GM19463 (cell line): ENCODE results near the gene TMEM135.
"Not testable (repeated sequence)": the region's sequence is repeated elsewhere in the genome, so short reads cannot be mapped to it uniquely, and the experiment has no call there.

Experiments used
- ATAC-seq: cut with Tn5 transposase; IDR thresholded peaks from one replicate; pipeline ENCODE4 v1.9.1; 2021; ENCODE audit warnings: mild to moderate bottlenecking, moderate library complexity; ENCODE audit not compliant: unreplicated experiment

TMEM135 gene

DNA sequence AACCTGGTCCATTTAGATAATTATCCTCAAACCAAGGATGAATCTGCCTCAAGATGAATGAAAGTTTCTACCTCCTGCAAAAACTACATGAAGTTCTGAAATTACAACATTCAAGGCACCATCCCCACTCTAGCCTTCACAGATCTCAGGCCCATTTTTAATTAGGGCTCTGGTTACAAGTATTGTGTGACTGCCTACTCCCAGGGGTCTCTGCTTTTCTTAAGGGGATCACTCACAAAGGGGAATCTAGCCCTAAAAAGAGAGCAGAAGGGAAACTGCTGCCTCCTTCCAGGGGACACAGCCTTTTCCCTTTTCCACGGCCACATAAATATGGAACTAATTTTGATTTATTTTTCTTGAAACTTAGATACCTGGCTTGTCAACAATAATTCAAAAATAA is 17.4 kb upstream of the TMEM135 start:
- ATAC-seq = no peak

DNA sequence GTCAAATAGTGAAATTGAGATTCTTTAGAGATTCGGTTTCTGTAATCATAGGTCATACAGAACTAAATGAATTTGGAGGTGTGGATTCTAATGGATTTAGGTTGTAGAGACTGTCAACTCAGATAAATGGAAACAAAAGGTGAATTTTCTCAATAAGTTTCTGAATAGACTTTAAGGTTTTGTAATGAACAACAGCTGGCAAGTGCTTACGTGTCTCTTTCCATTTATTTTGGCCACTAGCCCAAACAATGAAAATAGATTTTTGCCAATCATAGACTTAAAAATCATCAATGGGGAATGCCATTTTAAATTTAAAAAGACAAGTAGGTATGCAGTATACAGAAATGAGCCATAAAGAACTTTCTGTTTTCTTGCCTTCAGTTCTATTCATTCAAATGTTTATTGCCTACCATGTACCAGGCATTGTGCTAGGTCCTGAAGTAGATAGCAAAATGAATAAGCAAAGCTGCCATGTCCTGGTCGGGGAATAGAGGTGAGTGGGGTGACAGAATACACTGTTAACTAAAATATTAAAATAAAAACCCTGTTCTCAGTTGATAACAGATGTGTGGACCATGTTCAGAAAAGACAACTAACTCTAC is 16.9 kb upstream of the TMEM135 start:
- ATAC-seq = no peak

DNA sequence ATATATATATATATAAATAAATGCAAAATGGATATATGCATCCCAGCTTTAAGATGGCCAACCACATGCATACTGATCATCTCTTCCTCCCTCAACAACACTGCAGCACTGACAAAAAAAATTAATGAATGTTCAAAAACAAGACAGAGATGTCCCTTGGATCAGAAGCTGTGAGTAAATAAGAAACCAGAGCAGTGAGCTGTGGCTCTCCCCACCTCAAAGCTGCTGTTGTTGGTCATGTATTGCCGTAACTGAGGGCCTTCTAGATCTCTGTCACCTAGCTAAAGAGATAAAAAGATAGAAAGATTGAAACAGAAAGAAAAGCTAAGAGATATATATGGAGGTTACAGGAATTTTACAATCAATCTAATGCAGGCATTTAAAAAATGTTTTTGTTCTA is 15.5 kb upstream of the TMEM135 start:
- ATAC-seq = peak; percentile 80

DNA sequence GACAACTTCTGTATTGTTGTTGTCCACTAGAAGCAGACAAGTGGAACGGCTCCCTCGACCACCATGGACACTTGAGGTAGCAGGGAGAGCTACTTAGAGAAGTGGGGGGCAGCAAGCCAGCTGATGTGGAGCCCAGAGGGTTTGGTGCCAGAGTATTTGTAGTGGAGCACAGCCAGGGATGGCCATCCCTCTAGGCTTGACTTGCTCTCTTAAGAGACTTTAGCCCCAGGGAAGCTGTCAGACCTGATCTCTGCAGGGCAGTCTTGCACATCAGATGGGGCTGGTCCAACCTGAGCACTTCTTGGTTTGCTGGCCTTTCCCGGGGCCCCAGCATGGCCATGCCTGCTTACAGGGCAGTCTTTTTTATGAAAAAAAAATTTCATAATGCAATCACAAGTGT is 15.0 kb upstream of the TMEM135 start:
- ATAC-seq = no peak

DNA sequence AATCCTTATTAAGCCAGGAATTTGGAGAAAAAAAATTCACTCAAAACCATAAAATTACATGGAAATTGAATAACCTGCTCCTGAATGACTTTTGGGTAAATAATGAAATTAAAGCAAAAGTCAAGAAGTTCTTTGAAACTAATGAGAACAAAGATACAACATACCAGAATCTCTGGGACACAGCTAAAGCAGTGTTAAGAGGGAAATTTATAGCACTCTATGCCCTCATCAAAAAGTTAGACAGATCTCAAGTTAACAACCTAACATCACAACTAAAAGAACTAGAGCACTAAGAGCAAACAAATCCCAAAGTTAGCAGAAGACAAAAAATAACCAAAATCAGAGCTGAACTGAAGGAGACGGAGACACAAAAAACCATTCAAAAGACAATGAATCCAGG is 11.3 kb upstream of the TMEM135 start:
- ATAC-seq = not testable (repeated sequence)

DNA sequence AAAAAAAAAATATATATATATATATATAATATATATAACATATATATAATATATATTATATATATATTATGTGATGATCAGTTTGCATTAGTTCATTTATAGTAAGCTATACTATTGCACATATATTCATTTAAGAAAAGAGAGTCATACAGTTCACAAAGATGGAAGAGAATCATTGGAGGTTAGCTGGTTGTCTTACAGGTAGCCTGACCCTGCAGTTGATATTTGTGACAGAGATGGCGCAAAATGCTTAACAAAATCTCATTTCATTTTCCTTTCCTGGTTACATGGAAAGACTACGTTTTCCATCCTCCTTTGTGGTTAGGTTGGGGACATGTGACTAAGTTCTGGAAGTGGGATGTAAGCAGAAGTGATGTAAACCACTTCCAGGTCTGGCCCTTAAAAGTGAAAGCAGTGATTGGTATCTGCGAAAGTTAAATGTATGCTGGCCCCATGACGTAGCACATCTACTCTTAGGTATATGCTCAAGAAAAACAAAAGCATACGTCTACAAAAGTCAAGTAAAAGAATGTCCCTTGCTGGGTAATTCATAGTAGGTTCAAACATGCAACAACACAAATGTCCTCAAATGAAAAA is 7.2 kb upstream of the TMEM135 start:
- peak; percentile 75 for ATAC-seq

DNA sequence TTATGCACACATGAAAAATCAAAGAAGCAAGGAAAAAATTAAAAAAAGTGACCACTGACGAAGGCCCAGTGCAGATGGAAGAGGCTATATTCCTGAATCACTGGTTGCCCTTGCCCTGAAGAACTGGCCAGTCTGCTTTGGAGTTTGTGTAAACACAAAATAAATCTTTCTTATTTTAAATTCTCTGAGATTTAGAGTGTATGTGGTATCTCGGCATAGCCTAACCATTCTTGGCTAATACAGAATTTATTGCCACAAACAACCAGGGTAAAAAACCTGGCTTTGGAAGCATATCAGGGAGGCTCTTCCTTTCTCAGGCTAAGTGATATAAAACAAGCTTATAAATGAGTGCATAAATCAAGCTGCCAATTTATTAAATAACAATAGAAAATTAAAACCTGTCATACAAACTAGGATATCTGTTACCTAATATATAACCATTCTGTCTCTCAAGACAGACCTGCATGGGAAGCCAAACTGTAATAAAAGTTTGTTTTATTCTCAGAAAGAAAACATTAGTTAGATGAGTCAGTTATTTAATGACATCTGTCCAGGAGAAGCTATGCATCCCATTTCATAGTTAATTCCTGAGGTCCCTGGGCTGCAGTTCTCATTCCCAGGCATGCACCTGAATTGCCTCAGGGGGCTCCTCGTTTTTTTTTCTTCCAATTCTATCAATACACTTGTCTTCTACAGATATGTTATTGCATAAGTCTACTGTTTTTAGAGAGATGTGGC is 6.1 kb upstream of the TMEM135 start:
- no peak for ATAC-seq

DNA sequence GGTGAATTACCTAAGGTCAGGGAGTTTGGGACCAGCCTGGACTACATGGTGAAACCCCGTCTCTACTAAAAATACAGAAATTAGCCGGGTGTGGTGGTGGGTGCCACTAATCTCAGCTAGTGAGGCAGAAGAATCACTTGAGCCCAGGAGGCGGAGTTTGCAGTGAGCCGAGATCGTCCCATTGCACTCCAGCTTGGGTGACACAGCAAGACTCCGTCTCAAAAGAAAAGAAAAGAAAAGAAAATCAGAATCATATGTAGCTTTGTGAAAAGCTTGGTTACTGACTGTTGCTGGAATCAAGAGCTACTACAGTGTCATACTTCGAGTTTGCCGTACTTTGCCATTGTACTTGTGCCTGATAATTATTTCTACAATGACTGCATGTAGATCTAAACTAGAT is 4.2 kb upstream of the TMEM135 start:
- no peak for ATAC-seq

DNA sequence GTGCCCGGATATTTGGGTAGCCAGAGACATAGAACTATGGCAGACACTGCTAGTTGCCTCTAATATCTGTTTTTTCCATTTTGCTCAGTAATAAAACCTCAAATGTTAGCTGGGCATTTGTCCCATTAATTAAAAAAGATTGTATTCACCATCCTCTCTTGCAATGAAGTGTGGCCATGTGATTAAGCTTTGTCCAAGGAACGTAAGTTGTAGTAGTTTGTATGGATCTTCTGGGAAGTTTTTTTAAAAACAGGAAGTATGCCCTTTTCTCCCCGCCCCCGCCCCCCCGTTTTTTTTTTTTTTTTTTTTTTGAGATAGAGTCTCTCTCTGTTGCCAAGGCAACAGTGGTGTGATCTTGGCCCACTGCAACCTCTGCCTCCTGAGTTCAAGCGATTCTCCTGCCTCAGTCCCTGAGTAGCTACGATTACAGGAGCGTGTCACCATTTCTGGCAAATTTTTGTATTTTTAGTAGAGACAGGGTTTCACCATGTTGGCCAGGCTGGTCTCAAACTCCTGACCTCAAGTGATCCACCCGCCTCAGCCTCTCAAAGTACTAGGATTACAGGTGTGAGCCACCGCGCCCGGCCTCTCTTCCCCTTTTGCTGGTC is 1.7 kb upstream of the TMEM135 start:
- ATAC-seq = no peak

DNA sequence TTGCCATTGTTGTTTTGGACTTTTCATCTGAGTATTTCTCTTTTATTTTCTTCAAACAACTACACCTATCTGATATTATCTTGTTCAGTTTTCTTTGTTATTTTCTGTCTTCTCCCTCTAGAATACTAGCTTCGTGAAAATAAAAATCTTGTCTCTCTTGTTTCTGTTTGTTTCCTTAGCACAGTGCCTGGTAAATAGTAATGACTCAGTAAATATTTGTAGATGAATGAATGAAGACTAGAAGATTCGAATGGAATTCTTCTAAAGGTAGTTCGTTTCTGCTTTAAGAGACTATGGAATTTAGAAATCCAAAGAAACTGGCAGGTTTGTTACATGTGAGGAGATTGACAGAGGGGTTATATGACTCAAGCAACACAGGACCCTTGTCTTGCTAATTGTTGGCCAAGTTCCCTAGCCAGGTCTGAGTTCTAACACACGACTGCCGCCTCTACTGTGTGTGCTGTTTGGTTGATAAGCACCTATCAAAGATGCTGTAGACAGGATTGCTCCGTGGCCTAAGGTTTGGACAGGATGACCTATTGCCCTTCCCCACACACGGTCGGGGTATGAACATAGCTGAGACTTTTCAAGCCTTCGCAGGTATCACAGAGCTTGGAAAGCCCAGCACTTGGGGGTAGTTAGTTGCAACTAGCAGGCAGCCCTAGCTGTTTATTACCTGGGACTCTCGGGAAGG is 831 bp upstream of the TMEM135 start:
- ATAC-seq = peak; percentile 2

DNA sequence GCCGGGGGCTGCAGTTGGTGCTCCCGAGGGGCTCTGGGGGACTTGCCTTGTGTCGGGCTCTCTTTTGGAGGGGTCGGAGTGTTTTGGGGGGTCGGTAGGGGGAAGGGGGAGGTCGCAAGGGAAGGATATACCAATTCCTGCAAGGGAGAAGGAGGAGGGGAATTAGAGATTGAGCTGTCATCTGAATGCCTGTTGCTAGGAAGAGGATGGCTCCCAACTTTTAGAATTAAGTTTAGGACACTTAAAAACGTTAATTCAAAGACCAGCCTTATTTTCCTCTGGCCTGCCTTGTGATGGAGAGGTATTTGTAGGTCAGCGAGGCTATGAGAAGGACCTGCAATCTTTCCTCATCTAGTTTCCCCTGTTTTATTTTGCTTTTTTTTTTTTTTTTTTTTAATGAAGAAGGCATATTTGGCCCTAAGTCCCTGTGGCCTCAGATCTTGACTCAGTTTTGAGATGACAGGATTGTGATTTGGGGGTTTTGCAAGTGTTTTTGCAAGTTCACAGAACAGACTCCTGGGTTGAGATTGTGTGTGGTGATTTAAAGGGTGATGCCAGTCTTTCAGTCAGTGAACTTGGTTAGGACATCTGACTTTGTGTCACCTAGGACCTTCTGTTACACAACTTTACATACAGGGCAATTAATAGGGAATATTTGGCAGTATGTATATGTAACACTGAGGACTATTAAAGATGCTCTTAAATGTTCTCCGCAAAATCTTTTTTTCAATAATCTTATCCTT is 672 bp downstream of the TMEM135 start:
- no peak for ATAC-seq

DNA sequence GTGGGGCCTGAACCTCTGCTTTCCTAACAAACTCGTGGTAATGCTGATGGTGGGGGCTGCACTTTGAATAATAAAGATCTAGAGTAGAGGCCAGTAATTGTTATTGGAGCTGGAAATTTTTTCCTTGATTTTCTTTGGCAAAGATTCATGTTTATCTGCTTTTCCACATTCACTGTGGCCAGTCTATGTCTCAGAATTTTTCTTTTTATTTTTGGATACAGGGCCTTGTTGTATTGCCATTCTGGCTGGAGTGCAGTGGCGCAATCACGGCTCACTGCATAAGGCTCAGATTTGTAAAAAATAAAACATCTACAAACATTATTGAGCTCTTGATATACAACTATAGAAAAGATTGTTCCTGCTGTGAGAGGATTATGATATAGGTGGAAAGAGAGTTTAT is 1.6 kb downstream of the TMEM135 start:
- no peak for ATAC-seq

DNA sequence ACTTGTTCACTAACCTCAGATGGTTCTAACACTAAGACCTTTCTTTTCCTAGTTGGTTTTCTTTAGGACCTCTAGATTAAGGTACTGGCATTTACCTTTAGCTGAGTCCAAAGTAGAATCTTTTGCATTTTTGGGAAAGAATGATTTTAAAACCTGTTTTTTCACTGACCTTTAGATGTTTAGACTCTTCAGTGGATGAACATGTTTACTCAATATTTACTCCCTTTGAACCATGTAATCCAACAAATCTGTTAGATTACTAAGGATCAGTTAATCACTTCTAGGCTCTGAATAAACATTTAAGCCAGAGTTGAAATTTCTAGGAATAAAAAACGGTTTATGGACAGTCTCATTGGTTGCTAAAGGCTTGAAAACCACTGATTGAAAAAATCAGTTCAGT is 6.2 kb downstream of the TMEM135 start:
- ATAC-seq = no peak

DNA sequence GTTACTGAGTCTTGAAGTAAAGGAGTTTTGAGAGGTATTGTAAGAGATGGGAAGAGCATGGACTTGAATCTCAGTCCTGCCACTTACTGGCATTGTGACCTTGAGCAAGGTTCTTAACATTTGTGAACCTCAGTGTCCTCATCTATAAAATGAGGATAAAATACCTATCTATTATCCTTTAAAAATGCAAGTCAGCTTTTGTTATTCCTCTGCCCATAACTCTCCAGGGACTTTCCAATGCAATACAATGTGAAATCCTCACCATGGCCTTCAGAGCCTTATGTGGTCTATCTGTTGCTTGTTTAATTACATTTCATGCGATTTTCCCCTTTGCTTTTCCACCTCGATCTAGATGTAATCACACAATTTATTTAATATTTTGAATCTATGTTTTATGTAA is 9.1 kb downstream of the TMEM135 start:
- ATAC-seq = no peak

DNA sequence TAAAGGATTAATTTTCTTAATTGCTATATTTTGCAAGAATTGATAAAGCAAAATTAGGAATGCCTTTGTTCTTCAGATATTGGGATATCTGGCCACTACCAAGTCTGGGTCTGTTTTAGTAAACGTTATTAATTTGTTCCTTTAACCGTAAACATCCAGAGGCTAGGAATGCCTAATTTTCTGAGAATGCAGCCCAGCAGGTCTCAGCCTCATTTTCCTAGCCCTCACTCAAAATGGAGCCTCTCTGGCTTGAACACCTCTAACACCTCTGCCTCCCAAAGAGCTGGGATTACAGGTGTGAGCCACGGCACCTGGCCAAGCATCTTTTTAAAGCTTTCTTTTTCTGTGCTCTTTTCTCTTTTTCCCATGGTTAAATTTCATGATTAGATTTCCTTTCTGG is 18.4 kb downstream of the TMEM135 start:
- ATAC-seq = no peak

DNA sequence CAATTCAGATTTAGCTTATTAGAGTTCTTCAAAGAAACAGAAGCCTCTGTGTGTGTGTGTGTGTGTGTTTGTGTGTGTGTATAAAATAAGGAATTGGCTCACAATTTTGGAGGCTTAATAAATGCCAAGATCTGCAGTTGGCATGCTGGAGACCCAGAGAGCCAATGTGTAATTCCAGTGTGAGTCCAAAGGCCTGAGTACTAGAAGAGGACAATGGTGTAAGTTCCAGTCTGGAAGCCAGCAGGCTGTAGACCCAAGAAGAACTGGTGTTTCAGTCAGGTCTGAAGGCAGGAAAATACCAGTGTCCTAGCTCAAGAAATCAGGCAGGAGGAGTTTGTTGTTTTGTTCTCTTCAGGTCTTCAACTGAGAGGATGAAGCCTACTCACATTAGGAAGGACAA is 20.0 kb downstream of the TMEM135 start:
- no peak for ATAC-seq

DNA sequence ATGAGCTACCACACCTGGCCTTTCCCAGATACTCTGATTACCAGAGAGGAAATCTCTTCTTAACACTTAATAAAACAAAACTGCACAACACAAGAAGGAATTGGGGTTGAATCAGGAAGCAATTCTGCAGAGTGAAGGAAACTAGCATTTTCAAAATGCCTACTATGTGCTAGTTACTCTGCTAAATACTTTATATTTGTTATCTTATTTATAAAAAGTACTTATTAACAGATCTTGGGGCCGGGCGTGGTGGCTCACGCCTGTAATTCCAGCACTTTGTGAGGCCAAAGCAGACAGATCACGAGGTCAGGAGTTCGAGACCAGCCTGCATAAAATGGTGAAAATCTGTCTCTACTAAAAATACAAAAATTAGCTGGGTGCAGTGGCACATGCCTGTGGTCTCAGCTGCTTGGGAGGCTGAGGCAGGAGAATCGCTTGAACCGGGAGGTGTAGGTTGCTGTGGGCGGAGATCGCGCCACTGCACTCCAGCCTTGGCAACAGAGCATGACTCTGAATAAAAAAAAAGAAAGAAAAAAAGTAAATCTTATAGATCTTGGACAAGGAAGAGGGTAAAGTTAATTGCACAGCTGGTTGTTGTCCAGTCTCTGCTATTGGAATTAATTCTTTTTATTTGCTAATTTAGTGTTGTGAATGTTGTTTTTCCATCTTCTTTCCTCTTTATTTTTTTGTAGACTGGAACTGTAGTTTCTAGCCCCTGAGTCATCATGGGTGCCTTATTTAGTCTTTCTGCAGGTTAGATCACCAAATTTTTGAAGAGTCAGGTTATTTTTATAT is 22.1 kb downstream of the TMEM135 start:
- no peak for ATAC-seq

DNA sequence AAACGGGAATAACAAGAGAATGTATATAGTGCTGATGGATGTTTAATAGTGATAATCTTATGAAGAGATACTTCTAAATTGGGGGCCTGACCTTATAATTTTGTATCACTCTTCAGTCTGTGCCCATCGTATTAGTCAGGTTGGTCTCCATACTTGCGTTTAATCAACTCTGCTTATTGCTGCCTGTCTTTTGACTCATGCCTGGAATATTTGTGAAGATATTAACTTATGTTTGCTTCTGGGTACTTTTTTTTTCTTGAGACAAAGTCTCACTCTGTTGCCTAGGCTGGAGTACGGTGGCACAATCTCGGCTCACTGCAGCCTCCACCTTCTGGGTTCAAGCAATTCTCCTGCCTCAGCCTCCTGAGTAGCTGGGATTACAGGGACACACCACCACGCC is 24.0 kb downstream of the TMEM135 start:
- no peak for ATAC-seq

DNA sequence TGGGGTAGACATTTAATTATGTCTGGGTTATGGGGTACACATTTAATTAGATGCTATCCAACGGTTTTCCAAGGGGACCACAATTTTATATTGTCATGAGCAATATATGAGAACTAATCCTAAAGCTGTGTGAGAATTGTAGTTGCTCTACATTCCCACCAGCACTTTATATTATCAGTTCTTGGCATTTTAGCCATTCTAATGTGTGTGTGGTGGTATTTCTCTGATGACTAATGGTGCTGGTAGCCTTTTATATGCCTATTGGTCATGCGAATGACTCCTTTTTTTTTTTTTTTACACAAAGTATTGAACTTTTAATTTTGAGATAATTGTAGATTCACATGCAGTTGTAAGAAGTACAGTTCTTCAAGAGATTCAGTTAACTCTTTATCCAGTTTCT is 26.2 kb downstream of the TMEM135 start:
- ATAC-seq = no peak

DNA sequence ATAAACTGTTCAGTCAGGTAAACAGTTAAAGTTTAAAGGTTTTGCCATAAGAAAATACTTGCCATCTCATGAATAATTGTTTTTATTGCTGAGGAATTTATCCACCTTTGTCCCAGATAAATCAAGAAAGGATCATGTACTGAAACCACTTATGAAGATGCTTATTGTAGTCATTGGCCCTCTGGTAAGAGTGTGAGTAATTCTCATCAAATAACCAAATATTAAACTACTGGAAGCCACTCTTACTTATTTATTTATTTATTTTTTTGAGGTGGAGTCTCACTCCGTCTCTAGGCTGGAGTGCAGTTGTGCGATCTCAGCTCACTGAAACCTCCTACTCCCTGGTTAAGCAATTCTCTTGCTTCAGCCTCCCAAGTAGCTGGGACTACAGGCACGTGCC is 35.1 kb downstream of the TMEM135 start:
- ATAC-seq = no peak
